WERI-Rb-1 (cell line): ENCODE measurements around the gene DNAI1.

Experiments used
- DNase-seq: peaks from one replicate; pipeline ENCODE4 v3.0.0-alpha.2; 2020
- H3K27ac ChIP-seq: fragments of 250-450 bp; sonication (Bioruptor Pico); 2 replicates; pipeline ENCODE4 v1.5.1; 2020; ENCODE audit warnings: mild to moderate bottlenecking, moderate library complexity
- H3K27me3 ChIP-seq: fragments of 250-450 bp; sonication (Bioruptor Pico); 2 replicates; pipeline ENCODE4 v1.5.1; 2021; ENCODE audit warnings: mild to moderate bottlenecking, low read depth, moderate library complexity; ENCODE audit not compliant: insufficient read depth, severe bottlenecking
- H3K36me3 ChIP-seq: fragments of 250-450 bp; sonication (Bioruptor Pico); 2 replicates; pipeline ENCODE4 v1.5.1; 2020; ENCODE audit warnings: mild to moderate bottlenecking, moderate library complexity
- H3K4me3 ChIP-seq: 2 replicates; pipeline ENCODE4 v1.5.1; 2011; ENCODE audit warnings: low read depth, mild to moderate bottlenecking, control low read depth, low read length
- H3K9me3 ChIP-seq: fragments of 250-450 bp; sonication (Bioruptor Pico); 2 replicates; pipeline ENCODE4 v1.5.1; 2021; ENCODE audit warnings: mild to moderate bottlenecking, moderate library complexity; ENCODE audit not compliant: severe bottlenecking
- TF ChIP-seq, protein P1 (sequence below): IDR thresholded peaks from 2 replicates; pipeline ENCODE4 v1.5.1; 2011; ENCODE audit warnings: low read depth, mild to moderate bottlenecking, control low read depth, inconsistent platforms, low read length

DNAI1 gene

DNA sequence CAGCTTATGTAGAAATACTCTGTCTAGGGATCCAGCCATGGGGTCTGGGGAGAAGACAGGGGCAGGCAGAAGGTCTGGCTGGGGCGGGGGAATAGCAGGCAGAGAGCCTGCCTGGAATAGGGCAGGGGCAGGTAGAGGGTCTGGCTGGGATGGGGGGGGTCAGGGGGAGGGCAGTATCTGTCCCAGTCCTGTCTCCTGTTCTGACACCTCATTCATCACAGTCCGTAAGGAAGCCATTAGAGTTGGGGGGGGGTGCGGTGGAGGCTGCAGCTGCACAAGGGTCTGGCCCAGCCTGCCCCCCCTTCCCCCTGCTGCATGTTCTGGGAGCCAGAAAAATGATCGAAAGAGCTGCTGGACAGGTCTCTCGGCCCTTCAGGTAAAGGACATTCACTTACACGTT, 98.3 kb downstream of the DNAI1 start:
- no peak for DNase-seq
- Histone ChIP-seq H3K27me3 (no peaks in the 10 kb centered on the region), H3K36me3 (peaks cover 3% of the 10 kb centered on the region), H3K27ac (no peak overlapping the region), H3K4me3 (no peak overlapping the region), H3K9me3 (no peaks in the 10 kb centered on the region)
- TF ChIP-seq, protein P1, sequence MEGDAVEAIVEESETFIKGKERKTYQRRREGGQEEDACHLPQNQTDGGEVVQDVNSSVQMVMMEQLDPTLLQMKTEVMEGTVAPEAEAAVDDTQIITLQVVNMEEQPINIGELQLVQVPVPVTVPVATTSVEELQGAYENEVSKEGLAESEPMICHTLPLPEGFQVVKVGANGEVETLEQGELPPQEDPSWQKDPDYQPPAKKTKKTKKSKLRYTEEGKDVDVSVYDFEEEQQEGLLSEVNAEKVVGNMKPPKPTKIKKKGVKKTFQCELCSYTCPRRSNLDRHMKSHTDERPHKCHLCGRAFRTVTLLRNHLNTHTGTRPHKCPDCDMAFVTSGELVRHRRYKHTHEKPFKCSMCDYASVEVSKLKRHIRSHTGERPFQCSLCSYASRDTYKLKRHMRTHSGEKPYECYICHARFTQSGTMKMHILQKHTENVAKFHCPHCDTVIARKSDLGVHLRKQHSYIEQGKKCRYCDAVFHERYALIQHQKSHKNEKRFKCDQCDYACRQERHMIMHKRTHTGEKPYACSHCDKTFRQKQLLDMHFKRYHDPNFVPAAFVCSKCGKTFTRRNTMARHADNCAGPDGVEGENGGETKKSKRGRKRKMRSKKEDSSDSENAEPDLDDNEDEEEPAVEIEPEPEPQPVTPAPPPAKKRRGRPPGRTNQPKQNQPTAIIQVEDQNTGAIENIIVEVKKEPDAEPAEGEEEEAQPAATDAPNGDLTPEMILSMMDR: no peak

DNA sequence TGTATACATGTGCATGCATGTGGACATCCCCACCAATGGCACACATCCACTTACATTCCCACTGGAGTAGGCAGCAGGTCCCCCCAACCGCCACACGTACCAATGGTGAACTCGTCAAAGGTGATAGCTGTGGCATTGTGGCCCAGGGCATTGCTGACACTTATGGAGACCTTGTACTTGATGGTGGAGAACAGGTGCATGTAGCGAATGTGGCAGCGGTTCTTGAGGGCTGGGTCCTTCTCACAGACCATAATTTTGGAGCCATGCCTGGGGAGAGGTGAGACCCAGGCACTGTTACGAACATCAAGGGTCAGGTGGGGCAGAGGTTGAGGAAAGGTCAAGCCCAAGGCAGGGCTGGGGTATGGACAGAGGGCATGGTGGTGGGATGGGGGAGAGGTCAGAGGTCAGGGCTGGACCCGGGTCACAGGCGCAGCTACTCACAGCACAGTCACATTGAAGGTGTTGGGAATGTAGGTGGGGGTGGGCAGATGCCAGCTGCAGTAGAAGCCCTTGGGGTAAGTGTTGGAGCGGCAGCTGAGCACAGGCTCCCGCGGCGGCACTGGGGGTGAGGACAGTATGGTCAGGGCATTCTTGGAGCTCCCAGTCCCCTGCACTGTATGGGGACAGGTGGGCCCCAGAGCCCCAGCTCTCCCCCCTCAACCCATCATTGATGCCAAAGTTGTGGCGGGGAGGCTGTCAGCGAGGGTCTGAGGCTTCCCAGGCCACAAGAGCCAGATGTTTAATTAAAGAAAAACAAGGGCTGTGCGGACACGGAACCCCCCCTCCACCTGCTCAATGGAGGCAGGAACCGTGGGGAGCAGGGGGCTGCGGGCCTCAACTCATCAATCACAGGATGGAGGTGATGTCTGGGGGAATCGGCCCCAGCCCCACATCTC, 99.1 kb downstream of the DNAI1 start:
- Histone ChIP-seq H3K4me3 (no peak overlapping the region), H3K27ac (peak overlapping the region; percentile 46), H3K36me3 (peaks cover 10% of the 10 kb centered on the region), H3K27me3 (no peaks in the 10 kb centered on the region), H3K9me3 (no peaks in the 10 kb centered on the region)
- no peak for DNase-seq
- TF ChIP-seq, protein P1: no peak

DNA sequence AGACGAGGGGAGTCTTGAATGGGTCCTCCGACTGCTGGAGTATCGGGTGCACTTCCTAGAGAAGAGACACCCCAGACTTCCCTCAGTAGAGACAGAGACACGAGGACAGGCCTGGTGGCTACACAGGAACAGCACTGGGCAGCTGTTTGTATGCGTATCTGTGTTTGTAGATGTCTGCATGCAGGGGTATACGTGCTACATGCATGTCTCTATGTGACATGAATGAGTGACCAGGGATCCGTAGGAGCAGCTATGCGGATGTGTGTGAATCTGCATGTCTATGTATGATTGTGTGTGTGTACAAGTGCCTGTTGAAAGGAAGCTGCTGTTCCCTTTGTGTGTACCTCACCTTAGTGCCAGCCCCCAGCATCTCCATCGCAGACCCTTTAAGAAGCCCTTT, 99.8 kb downstream of the DNAI1 start:
- H3K36me3 ChIP-seq: peaks cover 17% of the 10 kb centered on the region
- TF ChIP-seq, protein P1: no peak
- H3K27me3 ChIP-seq: no peaks in the 10 kb centered on the region
- no peak for DNase-seq
- no peaks in the 10 kb centered on the region for H3K9me3 ChIP-seq
- peak overlapping the region; percentile 46 for H3K27ac ChIP-seq
- no peak overlapping the region for H3K4me3 ChIP-seq

DNA sequence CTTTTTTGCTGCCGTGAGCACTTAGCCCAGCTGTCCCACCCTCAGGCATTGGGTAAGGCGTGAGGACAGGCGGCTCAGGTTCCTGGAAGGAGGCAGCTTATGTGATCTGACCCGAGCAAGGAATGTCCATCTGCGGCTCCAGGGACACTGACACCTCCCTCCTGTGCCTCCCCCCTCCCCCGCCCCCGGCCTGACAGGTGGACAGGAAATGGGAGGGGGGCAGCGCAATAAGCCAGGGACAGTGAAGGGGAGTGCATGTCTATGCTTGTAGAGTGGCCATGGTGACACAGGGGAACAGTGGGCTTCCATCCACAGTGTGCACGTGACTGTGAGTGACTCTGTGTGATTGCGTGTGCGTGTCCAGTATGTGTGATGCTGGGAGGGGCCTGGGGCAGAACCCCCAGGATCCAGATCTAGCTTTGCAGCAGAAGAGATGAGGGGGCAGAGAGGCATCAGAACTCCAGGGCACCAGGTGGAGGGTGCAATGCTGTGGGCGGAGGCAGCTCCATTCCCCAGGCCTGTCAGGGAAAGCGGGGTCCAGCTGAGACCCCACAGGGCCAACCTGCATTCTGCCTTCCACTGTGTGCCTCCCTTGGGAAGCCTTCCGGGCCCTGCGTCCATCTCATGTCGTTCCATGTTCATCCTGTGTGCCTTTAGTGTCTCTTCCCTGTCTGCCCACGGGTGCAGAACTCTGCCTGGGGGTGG, 100.5 kb downstream of the DNAI1 start:
- TF ChIP-seq, protein P1: no peak
- Histone ChIP-seq H3K27ac (peak overlapping the region; percentile 86), H3K27me3 (no peaks in the 10 kb centered on the region), H3K9me3 (no peaks in the 10 kb centered on the region), H3K36me3 (peaks cover 22% of the 10 kb centered on the region), H3K4me3 (peak overlapping the region; percentile 30)
- DNase-seq: peak; percentile 94

DNA sequence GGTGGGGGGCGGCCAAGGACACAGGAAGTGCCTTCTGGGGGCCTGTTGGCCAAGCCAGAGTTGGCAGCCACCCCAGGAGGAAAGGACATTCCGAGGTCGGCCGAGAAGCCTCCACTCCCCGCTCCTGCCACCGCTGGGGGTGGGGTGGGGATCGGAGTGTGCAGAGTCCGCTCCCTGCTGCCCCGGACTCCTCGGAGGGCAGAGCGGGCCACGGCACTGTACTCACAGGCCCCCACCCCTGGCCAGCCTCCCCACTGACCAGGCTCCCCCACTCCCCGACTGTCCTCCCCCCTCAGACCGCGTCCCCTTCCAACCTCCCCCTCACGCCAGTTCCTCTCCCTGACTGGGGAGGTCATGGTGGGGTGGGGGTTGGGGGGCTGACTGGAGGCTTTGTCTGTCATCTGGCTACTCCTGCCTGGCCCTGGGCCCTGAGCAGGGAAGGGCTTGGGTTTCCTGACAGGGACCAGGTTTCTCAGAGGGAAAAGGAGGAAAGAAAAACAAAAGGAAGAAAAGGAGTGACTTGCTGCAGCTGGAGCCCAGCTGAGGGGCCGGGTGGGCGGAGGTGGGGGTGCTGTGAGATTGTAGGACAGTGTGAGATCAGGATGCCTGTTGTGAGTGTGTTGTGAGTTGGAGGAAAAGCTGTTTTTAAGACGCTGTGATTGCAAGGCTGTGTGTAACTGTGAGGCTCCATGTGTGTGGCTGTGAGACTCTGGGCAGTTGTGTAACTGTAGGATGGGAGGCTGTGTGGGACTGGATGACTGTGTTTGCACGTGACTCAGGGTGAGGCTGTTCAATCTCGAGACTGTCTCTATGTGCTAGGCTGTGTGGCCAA, 101.2 kb downstream of the DNAI1 start:
- H3K27me3 ChIP-seq: no peaks in the 10 kb centered on the region
- peak overlapping the region; percentile 86 for H3K27ac ChIP-seq
- peak; percentile 79 for DNase-seq
- H3K36me3 ChIP-seq: peaks cover 28% of the 10 kb centered on the region
- peak overlapping the region; percentile 30 for H3K4me3 ChIP-seq
- TF ChIP-seq, protein P1: no peak
- no peaks in the 10 kb centered on the region for H3K9me3 ChIP-seq
